Inferior parietal cortex (tissue), 1 donor: ENCODE data around the gene PRM1.
"Not testable (repeated sequence)": the region's sequence is repeated elsewhere in the genome, so short reads cannot be mapped to it uniquely, and the experiment has no call there.

Experiments used
- DNase-seq: peaks from one replicate; pipeline ENCODE4 v3.0.0-alpha.2; 2016; ENCODE audit errors: extremely low spot score

Gene PRM1

GRCh38 chr16:11314309-11314894 lies 33.3 kb upstream of the PRM1 start:
- DNase-seq: no peak

DNA sequence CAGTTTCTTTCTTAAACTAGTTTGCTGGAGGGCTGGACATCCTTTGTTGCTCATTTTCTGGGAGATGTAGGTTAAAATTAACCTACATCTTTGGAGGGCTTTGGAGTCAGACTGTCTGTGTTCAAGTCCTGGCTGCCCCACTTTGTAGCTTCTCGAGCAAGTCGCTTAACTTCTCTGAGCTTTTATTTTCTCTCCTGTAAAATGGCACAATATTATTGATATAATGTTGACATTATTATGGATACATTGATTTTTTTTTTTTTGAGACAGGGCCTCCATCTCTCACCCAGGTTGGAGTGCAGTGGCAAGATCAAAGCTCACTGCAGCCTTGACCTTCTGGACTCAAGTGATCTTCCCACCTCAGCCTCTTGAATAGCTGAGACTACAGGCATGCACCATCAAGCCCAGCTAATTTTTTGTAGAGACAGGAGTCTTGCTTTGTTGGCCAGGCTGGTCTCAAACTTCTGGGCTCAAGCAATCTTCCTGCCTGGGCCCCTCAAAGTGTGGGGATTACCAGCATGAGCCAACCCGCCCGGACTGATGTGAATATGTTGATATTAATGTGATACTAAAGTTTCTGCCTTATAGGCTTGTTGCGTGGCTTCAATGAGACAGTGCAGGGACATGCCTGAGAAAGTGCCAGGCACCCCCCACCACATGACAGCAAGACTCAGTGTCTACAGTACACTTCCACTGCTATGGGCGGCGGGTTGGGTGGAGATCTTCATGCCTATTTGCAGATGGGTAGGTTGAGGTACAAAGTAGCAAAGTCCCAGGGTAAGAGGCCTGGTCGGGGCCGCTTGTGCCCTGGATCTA lies 32.6 kb upstream of the PRM1 start:
- DNase-seq: no peak

- no peak for DNase-seq
These were observed 31.8 kb upstream of the PRM1 start for GRCh38 chr16:11312718-11313492.

- DNase-seq: no peak
These were observed 29.9 kb upstream of the PRM1 start for GRCh38 chr16:11310997-11311561.

DNA sequence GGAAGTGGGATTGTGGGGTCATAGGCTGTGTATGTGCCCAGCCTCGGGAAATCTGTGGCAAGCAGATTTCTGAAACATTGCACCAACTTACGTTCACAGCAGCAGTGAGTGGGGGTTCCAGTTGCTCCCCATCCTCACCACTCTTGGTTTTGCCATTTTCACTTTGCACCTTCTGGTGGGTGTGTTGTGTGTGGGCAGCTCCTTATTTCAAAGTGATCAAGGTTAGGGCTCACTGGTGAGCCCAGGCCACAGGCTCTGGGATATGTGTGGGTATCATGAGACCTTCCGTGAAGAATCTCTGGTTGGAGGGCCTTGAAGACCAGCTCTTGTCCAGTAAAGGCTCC lies 29.5 kb upstream of the PRM1 start:
- DNase-seq: no peak

DNA sequence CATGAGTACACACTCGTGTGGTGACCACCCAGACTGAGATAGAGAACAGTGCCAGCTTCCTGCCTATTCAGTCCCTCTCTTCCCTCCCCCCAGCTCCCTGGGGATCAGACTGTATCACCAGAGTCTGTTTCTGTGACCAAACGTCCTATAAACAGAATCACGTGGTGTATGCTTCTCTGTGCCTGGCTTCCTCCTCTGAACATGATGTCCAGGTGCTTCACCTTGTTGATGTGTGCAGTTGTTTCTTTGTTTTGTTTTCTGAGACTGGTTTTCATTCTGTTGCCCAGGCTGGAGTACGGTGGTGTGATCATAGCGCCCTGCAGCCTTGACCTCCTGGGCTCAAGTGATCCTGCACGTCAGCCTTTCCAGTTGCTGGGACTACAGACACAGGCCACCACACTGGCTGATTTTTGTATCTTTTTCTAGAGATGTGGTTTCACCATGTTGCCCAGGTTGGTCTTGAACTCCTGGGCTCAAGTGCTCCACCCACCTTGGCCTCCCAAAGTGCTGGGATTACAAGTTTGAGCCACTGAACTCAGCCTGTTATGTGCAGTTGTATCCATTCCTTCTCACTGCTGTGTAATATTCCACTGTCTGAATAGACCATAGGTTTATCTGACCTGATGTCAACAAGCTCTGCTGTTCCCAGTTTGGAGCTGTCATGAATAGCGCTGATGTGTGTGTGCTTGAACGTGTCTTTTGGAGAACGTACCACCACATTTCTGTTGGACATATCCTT lies 28.9 kb upstream of the PRM1 start:
- DNase-seq: no peak

DNA sequence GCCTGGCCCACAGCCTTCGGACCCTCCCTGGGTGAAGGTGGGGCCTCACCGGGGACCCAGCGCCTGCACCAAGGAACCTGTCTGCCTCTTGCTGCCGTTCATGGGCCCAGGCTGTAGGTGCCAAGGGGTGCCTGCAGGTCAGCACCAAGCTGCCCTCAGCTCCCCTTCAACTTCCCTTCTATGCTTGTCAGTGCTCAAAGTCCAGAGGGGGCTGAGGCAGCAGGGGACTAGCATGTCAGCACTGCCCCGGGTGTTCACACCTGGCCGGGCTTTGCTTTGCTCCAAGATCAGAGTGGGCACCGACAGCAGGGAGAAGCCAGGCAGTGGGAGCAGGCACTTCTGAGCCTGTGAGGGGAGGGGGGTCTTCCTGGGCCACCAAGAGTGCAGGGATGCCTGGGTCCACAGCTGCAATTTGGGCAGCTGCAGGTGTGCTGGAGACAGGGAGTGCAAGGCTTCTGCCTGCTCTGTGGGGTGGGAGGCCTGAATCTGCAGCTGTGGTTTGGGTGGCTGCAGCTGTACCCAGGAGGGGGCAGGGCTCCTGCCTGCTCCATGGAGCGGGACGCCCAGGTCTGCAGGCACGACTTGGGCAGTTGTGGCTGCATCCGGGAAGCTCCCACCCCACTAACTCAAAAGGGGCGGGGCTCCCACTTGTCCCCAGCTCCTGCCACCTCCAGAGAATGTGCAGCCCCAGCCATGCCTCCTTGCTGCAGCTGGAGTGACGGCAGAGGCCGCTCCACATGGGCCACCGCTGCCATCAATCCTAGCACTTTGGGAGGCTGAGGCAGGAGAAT lies 27.6 kb upstream of the PRM1 start:
- DNase-seq: no peak

- DNase-seq: no peak
These were observed 26.7 kb upstream of the PRM1 start for GRCh38 chr16:11307639-11308492.

GRCh38 chr16:11306997-11307638 lies 26.0 kb upstream of the PRM1 start:
- no peak for DNase-seq

DNA sequence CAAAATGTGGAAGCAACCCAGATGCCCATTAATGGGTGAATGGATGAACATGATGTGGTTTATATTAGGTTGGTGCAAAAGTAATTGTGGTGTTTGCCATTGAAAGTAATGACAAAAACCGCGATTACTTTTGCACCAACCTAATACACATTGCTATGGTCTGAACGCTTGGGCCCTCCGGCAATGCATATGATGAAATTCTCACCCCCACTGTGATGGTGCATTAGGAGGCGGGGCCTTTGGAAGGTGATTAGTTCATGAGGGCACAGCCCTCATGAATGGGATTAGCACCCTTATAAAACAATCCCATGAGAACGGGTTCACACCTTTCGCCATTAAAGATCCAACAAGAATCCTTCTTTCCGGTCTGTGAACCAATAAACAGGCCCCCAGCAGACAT lies 25.3 kb upstream of the PRM1 start:
- DNase-seq: no peak

GRCh38 chr16:11303405-11304138 lies 22.4 kb upstream of the PRM1 start:
- no peak for DNase-seq

DNA sequence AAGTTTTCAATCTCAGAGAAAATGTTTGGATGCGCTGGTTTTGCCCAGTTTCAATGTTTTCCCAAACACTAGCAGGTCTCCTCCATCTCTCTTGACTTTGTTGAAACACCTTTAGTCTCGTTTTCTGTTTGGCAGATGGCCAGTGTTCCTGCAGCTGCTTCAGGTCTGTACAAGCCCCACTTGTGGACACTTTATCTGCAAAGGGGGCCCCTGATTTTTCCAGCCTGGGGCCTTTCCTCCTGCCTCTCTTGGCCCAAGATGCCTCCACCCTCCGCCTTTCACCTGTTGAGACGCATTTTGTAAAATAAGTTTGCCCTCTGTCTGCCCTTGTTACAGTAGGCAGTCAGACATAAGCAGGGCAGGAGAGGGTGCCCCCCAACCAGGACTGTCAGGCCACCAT lies 21.8 kb upstream of the PRM1 start:
- no peak for DNase-seq

DNA sequence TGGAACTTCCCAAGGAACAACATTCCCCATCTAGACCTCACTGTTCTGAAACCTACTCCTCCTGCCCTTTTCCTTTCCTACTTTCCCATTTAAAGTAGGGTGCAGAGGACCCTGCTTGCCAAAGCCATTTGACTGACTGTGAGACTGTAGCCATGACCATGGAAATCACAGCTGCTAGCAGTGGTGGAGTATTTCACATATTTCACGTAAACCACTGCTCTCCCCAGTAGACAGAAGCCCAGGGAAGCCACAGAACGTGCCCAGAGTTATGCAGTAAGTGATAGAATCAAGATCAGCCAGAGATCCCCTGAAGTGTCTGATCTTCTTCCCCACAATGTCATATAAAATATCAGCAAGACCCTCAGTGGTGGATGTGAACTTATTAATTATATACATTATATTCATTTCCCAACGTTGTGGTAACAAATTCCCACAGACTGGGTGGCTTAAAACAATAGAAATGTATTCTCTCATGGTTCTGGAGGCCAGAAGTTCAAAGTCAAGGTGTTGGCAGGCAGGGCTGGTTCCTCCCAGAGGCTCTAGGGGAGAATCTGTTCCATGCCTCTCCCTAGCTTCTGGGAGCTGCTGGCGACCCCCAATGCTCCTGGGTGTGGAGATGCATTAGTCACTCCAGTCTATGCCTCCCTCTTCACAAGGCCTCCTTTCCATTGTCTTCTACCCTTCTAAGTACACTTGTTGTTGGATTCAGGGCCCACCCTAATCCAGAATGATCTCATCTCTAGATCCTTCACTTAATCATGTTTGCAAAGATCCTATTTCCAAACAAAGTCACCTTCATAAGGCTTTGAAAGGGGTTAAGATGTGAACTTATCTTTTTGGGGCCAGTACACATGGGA lies 20.7 kb upstream of the PRM1 start:
- DNase-seq: no peak

GRCh38 chr16:11300560-11300892 lies 19.4 kb upstream of the PRM1 start:
- DNase-seq: no peak

DNA sequence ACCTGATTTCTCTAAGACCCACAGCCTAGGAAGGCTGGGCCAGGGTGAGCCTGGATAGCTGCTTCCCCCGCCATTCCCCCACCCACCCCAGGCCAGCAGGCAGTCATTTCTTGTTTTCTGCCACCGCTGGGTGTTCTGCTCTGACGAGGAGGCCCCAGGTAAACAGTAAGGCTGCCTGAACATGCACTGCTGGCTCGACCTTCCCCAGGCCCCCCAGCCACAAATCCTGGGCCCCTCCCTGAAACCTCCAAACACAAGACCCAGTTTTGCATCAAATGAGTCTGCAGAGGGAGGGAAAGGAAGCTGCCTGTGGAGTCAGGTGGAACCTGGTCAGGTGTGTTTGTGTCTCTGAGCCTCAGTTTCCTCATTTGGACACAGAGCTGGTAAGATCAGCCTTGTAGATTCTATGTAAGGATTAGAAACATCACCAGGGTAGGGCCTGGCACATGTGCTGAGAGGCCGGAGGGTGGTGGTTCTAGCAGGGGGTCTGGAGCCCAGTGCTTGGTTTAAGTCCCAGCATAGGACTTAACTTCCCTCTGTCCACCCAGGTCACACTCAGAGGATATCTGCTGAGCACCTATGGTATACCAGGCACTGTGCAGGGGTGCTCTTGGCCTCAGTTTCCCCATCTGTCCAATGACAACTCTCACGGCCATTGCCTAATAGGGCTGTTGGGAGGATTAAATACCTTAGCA lies 18.9 kb upstream of the PRM1 start:
- DNase-seq: no peak

GRCh38 chr16:11298950-11299547 lies 17.9 kb upstream of the PRM1 start:
- not testable (repeated sequence) for DNase-seq
